Hypothalamus (tissue), 51 donors: ENCODE results near the gene OSBPL2.

Experiments
- DNase-seq, 51 donors: peaks; one replicate each; lab custom pipeline; 2025; lab: John Stamatoyannopoulos, UW

OSBPL2 gene

DNA sequence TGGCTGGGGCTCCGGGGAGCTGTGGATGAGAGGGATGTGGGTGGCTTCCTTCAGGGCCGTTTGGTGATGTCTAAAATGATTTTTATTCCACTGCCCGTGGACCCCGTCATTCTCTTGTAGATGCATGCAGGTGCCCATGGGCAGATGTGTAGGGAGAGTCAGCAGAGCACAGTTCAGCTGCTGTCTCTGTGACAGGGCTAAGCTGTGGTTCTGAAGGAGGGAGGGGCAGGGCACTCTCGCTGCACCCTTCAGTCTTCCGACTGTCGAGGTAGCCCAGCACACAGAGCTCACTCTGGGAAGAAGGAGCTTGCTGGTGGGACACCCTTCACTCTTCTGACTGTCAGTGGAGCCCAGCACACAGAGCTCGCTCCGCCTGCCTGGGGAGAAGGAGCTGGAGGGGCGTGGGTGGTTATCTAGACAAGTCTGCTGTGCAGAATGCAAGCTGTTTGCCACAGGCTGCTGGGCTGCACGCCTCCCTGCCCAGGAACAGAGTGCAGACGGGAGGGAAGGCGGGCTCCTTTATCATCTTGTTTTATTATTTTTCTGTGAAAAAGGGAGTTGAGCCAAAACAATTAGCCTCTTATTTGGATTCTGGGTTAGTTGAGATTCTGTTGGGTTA, 36.1 kb downstream of the OSBPL2 start:
- peak in 5 of 51 donors; percentile 9 to 58 (median 33) for DNase-seq

DNA sequence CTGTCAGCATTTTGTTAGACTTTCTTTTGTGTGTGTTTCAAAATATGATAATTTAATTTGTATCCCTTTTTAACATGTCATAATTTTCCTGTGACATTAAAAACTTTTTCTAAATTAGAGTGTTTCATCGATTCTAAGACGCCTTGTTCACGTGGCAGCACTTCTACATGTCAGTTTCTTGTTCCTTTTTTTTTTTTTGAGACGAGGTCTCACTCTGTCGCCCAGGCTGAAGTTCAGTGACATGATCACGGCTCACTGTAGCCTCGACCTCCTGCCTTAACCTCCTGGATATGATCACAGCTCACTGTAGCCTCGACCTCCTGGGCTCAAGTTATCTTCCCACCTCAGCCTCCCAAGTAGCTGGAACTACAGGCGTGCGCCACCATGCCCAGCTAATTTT, 36.9 kb downstream of the OSBPL2 start:
- no peak for DNase-seq

DNA sequence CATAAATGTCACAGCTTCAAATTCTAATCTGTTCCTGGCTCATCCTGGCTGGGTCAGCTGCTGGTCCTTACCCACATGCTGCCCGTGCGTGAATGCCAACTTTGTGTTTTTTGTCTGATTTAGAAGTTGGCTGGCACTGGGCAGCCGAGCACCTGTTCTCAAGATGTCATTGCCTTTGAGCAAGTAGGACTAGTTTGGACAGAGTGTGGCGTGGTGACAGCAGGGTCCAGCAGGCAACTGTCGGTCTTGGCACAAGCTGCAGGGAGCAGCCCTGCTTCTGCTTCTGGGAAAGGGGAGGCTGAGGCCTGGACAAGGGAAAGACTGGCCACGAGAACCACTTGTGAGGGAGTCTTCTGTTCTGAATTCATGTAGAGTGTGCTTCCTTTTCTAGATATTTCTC, 38.1 kb downstream of the OSBPL2 start:
- peak in 20 of 51 donors; percentile 3 to 39 (median 22) for DNase-seq

DNA sequence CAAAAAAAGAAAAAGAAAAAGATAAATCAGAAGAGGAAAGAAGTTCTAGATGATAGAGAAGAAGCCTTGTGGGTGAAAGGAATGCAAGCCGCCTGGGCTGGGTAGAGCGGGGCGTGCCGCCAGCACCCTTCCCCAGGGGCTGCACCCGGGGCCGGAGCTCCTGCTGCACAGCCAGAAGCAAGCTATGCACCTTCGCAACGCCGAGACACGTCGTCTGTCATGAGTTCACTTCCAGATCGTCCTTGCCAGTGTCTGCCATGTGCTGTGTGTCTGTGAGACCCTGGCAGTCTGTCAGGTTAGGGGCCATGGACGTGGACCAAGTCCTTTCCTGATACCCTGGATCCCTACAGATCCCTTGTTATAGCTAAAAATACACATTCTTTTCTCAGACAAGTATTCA, 38.9 kb downstream of the OSBPL2 start:
- no peak for DNase-seq

DNA sequence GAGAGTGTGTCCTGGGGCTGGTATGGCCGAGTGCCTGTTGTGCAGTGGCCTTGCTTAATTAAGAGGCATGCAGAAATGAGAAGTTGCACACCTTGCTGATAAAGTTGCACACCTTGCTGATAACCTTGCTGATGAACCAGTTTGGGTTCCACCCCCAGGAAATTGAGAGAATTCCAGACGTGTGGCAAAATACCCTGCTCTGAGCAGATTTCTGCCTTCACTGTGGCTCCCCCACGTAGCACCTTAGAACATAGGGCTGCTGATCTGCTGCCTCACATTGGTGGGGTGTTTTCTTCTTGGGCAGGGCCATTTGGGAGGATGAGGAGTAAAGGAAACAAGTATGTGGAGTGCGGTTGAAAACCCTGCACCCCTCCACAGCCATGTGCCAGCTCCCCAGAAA, 42.0 kb downstream of the OSBPL2 start:
- DNase-seq, result no peak

DNA sequence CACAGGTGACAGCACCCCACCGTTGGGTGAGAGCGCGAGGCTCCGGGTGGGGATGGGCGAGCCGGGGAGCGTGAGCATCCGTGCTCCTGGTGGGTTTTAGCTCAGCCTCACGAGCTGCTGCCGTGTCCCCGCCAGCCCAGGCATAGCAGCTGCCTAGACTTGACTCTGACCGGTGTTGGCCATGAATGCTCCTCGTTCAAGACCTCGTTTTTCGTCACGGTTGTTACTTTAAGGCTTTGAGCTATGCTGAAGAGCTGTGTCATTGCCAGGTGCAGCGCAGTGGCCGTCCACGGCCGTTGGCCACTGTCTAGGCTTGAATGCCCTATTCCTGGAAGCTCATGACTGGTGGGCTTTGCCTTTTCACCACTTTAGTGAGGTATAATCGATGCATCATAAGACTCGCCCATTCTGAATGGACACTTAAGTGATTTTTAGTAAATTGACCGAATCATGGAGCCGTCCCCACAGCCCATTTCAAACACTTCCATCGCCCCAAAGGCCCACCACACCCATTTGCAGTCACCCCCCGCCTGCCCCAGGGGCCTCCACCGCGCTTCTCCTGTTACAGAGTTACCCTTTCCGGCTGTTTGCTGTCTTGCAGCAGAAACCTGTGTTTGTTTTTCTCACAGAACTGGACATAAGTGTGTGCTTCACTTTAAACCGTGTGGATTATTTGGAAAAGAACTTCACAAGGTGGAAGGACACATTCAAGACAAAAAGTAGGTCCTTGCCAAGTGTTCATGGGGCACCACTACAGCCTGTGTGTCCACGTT, 43.0 kb downstream of the OSBPL2 start:
- no peak for DNase-seq

DNA sequence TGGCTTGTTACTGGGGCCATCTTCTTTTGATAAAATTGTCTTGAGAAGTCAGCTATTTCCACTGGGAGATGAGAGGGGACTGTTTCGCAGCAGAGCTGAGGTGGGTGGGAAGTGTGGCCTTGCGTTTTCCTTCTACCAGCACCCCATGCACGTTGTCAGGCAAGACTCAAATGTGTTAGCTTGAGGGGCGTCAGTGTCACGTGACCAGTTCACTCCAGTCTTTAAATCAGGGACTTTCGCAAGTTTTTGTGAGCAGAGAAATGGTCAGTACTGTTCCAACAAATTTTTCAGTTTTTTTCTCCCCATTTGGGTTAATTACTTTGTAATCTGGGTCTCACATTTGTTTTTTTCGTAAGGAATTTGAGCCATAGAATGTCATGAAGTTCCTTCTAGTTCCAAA, 43.8 kb downstream of the OSBPL2 start:
- DNase-seq, result no peak

DNA sequence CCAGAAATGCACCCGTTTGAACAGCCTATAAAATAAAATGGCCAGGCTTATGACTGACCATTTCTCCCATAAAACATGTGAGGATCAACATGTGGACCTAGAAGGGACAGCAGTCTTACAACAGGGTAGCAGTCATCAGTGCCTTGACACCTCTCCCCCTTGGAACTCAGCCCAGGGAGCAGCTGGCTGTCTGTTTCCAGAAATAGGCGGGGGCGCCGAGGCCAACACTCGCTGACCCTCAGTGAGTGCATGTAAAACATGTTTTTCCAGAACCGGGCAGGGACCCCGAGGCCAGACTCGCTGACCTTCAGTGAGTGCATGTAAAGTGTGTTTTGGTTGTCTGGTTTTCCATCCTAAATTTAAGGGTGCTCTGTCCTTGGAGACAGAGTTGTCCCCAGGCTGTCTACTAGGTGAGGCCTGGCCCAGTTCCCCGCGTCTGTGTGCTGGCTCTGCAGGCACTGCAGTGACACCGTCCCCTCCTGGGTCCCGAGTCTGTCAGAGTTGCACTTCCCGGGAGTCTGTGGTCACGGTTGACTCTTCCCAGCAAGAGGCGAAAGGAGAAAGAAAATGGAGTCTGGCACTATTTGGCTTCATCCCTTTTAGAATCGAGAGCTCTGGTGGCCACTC, 44.7 kb downstream of the OSBPL2 start:
- DNase-seq, result no peak

DNA sequence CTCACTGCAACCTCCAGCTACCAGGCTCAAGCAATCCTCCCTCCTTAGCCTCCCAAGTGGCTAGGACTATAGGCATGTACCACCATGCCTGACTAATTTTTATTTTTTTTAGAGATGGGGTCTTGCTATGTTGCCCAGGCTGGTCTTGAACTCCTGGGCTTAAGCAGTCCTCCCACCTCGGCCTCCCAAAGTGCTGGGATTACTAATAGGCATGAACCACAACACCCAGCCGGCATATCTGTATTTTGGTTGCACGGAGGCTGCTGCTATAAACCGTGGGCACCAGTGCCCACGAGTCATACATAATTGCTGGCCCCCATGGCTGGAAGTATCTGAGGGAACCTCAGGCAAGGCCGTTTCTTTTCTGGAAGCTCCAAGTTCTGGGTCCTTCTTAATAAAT, 46.1 kb downstream of the OSBPL2 start:
- no peak for DNase-seq

DNA sequence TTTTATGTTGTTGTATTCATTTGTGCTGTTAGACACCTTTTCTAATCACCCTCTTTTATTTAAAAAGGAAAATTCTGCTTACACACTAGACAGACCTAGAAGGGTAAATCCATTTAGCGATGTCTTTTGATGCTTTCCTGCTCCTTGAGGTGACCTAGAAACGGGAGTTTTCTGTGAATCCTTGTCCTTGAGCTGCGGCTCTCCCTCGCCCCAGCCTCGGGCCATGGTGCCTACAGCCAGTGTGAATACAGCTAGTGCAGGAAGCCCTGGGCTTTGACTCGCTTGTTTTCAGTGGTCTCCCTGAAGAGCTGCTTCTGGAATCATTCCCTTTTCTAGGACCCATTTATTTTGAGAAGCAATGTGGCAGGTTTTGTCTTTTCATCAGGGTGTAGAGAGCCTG, 46.8 kb downstream of the OSBPL2 start:
- DNase-seq, result peak in 1 of 51 donors; percentile 9

DNA sequence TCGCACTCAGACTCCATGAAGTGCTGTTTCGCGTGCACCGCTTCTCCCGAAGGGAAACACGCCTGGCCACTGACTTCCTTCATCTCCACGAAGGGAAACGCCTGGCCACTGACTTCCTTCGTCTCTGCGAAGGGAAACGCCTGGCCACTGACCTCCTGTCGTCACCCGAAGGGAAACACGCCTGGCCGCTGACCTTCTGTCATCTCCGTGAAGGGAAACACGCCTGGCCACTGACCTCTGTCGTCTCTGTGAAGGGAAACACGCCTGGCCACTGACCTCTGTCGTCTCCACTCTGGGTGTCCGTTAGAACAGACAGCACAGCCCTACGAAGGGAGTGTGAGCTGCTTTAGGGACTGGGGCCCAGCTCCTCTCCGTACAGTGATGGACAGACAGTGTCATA, 47.4 kb downstream of the OSBPL2 start:
- DNase-seq, result no peak

DNA sequence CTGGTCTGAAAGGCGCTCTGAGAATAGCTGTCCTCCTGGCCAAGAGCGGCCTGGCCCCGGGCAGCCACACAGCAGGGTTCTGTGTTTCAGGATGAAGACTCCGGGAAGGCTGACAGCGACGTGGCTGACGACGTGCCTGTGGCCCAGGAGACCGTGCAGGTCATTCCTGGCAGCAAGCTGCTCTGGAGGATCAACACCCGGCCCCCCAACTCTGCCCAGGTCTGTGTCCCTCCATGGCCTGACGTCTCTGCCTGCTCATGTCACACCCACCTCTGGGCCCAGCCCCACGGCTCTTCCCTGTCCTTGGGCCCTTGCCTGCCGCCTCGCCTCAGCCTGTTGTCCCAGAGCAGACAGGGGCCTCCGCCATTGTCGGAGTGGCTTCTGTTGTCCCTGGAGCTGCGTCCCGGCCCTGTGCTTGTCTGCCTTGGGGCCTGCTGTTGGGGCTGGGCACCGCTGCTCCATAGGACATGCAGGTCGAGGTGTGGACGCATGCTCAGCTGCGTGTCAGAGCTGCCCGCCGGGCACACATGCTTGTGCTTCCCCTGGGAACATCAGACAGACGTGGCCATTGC, 48.3 kb downstream of the OSBPL2 start:
- no peak for DNase-seq

DNA sequence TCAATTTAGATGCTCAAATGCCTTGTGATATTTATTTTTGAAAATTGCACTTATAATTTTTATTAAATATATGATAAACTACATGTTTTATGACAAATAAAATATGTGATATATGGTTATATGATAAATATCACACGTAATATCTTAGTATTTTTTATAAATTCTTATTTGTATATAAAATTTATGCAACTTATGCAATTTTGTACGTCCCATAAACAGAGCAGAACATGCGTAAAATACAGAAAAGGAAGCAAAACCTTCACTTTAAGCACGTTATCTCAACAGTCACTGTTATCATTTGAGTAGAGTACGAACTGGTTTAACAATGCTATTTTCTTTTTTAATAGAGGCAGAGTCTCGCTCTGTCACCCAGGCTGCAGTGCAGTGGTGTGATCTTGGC, 48.8 kb downstream of the OSBPL2 start:
- no peak for DNase-seq

DNA sequence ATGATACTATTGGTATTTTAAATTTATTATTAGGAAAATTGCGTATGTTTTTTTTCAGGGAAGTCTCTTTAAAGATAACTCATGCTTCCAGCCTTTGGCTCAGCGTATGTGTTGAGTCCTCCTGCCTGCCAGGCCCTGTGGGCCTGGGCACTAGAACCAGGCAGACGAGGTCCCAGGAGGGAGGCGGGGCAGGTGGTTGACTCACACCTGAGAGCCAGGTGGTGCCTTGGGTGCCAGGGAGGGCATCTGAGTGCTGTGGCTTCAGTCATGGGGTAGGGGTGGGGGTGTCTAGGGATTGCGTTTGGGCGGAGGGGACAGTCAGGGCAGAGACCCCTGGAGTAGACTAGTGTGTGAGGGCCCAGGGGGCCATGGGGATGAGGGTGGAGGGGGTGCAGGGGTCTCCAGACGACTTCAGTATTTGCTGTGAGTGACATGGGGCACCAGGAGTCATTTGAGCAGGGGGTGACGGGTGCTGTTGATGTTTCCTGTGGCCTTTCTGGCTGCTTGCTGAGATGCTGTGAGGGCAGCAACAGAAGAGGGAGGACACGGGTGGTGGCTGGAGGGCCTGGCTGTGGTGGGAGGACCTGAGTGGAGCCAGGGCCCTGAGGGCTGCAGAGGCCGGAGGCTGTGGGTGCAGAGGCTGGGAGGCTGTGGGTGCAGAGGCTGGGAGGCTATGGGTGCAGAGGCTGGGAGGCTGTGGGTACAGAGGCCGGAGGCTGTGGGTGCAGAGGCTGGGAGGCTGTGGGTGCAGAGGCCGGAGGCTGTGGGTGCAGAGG, 49.6 kb downstream of the OSBPL2 start:
- DNase-seq, result no peak

DNA sequence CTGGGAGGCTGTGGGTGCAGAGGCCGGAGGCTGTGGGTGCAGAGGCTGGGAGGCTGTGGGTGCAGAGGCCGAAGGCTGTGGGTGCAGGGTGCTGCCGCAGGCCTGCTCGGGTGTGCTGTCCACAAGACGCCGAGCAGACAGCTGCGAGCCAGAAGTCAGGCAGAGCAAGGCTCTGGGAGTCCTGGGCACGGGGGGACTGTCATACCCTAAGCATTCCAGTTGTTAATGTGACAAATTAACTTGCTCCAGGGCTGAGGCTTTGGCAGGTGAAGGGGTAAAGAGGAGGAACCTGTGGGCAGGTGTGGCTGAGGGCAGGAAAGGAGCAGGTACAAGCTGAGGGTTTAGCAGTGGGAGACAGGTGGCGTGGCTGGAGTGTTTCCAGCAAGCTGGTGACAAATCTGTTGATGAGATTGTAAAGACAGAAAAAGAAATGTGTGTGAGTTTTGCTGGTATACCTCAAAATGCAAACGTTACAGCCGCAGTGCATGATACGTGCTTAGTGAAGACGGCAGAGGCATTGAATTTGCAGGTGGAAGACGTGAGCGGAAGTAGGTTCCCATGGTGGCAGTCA, 50.3 kb downstream of the OSBPL2 start:
- DNase-seq, result no peak

DNA sequence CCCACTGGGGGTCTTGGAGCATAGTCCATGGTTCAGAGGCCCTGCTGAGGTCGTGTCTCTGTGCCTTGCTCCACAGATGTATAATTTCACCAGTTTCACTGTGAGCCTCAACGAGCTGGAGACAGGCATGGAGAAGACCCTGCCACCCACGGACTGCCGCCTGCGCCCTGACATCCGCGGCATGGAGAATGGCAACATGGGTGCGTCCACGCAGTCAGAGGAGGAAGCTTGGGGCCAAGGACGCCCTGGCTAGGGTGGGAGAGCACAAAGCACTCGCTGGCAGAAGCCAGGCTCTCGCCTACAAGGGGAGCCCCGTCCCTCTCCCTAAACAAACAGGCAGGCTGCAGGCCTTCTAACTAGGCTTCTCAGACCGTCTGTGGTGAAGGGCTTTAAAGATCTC, 50.8 kb downstream of the OSBPL2 start:
- DNase-seq, result no peak

DNA sequence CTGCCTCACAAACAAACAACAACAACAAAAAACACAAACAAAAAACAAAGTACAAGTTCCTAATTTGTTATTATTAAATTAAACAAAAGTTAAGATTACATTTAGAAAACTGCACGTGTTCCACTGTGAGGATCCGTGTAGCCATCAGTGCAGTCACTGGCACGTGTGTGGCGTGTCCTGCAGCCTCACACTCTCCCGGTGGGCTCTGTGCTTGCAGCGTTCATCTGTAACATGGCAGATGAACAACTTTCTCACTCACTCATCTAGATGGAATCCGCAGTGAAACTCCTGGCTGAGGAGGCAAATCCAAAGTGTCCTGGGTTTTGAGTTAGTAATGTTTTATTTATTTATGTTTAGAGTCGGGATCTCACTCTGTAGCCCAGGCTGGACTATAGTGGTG, 51.6 kb downstream of the OSBPL2 start:
- DNase-seq, result no peak

DNA sequence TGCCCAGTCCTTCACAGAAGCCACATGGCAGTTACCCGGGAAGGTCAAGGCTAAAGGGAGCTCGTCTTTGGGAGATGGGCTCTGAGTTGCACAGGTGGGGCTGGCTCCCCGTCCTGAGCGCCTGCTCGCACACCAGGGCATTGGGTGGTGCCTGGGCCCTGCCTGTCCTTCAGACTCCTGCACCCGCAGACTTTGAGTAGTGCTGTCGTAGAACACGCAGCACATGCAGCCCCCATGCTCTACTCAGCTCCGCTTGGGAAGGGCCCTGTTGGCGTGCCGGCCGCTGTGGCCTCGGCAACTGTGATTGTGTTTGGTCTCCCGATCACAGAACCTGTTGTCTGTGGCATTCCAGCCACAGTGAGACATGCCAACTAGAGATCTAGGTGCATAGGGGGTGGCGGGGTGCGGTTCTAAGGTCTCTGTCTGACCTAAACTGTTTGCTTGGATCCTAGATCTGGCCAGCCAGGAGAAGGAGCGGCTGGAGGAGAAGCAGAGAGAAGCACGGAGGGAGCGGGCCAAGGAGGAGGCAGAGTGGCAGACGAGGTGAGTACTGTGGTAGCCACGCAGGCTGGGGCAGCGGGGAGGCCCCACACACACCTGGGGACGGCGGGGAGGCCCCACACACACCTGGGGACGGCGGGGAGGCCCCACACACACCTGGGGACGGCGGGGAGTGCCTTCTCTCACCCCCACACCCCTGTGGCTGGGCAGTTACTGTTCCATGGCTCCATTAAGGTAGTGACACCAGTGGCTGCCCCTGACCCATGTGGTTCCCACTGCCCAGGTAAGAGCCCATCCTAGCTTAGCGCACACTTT, 53.1 kb downstream of the OSBPL2 start:
- DNase-seq, result no peak

DNA sequence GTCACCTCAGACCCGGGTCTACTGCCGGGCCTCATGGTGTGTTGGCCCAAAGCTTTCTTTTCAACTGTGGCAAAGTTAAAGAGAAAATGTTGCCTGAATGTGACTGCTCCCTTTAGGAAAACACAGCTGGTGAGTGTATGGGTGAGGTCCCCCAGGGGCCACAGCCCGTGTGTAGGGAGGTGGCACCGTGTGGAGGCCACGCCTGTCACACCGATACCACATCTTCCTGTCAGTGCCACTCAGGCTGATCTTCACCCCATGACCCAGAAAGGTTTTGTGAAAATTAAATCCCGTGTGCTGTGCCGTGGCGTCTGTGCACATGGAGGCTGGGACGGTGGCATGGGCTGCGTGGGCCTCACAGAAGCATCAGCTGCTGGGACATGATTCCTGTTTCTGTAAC, 53.8 kb downstream of the OSBPL2 start:
- DNase-seq, result no peak
